SK-N-MC (cell line): ENCODE measurements around the gene SRPRB.

Experiments
- EZH2 ChIP-seq: fragments of 200-600 bp; sonication (generic); IDR thresholded peaks from one replicate; pipeline ENCODE4 v1.6.1; 2017; ENCODE audit warnings: antibody characterized with exemption
- FOXP2 ChIP-seq: optimal IDR thresholded peaks from 2 replicates; pipeline ENCODE3; 2011; ENCODE audit warnings: mild to moderate bottlenecking, moderate library complexity; ENCODE audit not compliant: insufficient read depth; ENCODE audit errors: extremely low read length, control extremely low read depth
- POLR2AphosphoS5 ChIP-seq: IDR thresholded peaks from 2 replicates; pipeline ENCODE4 v1.6.1; 2012; ENCODE audit warnings: mild to moderate bottlenecking, low read depth, low read length, borderline replicate concordance

- TF ChIP-seq EZH2 (no peak), POLR2AphosphoS5 (no peak), FOXP2 (no peak)
Measured at GRCh38 chr3:133782454-133782853, 23.2 kb upstream of the SRPRB start.
